HuH-7.5 (cell line): ENCODE data around the gene RNF34.

Experiments used
- DNase-seq: peaks from one replicate; pipeline ENCODE4 v3.0.0; 2011; ENCODE audit warnings: low spot score

RNF34 gene

DNA sequence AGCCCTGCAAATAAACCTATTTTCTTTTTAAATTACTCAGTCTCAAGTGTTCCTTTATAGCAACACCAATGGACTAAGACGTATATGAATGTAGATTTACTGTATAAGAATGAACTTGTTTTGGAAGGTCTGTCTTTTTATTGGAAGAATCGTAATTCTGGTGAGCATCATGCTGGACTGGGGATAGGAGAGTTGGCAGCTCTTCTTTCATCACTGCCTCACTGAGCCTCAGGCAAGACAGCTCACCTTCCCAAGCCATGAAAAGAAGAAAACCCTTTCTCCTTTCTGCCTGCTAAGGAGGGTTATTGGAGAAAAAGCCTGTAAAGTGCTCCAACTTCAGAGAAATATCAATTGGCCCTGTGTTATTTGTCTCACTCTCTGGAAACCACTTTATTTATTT is 9.1 kb upstream of the RNF34 start:
- DNase-seq: no peak

DNA sequence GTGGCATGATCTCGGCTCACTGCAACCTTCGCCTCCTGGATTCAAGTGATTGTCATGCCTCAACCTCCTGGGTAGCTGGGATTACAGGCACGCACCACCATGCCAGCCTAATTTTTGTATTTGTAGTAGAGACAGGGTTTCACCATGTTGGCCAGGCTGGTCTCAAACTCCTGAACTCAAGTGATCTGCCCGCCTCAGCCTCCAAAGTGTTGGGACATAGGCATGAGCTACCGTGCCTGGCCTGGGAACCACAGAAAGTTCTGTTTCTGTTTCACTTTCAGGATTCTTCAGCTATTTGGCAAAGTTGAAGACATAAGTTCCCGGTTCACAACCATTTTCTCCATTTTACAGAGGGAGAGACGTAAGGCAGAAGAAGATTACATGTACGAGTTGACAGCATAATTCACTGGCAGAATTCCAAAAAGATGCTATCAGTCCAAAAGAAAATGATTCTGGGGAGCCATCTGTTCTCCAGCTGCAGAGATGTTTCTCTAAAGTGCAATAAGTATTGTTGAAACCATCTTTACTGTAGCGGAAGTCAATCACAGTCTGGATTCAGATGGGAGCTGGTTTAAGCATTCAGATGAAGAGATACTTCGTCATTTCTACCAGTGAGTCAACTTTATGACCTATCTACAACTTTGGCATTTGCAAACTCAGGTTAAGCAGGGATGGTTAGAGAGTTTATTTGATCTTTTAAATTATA is 8.1 kb upstream of the RNF34 start:
- DNase-seq: no peak

DNA sequence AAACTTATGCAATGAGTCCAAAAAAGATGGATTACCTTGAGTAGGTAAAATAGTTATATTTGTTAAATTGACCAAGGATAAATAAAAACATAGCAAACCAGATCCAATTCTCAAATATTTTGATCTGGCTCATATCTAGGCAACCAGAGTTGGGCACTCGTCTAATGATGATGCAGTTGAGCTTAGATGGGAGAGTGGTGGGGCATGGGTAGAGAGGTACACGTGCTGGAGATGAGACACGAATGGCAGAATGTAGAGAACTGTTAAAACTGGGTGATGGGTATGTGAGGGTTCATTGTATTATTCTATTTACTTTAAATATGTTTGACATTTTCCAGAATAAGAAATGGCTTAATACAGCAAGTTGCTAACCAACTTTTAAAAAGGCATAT is 7.6 kb upstream of the RNF34 start:
- no peak for DNase-seq

DNA sequence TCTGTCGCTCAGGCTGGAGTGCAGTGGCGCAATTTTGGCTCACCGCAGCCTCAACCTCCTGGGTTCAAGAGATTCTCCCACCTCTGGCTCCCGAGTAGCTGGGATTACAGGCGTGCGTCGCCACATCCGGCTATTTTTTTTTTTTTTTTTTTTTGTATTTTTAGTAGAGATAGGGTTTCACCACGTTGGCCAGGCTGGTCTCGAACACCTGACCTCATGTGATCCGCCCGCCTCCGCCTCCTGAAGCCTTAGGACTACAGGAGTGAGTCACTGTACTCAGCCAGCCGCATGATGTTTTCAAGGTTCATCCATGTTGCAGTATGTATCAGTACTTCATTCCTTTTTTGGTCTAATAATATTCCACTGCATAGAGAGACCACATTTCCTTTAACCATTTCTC is 2.4 kb upstream of the RNF34 start:
- DNase-seq: no peak

DNA sequence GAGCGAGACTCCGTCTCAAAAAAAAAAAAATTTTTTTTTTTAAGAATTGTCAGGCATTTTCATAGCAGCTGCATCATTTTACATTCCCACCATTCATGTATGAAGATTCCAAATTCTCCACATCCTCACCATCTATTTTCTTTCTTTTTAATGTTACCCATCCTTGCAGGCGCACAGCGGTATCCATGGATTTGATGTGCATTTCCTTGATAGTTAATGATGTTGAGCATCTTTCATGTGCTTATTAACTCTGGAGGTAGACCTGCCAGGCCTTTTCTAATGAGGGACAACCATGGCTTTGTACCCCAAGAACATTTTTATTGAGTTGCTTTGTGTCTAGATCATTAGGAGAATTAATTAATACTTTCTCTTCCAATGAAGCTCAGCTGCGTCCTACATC is 1.6 kb upstream of the RNF34 start:
- DNase-seq: no peak

DNA sequence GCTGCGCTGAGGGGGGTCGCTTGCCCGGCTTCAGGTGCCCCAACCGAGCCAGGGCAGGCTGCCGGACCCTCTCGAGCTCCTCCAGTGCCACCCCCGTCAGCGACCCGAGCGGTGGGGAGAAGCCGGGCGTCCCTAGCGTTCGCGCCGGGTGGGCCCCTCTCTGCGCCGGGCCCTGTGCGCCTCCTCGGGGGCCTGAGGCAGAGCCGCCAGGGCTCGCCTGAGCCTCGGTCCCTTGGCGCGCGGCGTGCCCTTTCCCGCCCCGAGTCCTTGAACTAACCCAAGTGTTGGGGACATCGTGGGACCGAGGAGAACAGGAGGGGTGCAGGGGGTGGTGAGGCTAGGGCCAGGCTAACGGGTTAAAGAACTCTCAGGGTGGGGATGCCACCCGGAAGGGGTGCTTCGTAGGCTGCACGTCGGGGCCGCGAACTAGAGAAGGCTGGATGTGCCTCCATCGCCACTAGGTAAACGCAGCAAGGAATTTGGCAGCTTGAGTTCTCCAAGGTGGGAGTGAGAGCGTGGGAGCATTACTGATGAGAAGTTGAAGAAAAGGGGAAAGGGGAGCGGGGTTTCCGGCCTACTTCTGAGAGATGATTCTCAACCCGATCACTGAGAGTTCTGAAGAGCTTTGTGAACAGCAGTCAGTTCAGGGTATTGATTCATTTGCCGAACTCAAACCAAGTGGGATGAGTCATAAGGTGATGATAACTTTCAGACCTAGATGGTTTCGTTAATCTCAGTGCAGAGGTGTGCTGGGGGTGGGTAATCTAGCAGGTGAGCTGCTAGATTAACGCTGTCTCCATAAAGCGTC is 618 bp downstream of the RNF34 start:
- DNase-seq: no peak

DNA sequence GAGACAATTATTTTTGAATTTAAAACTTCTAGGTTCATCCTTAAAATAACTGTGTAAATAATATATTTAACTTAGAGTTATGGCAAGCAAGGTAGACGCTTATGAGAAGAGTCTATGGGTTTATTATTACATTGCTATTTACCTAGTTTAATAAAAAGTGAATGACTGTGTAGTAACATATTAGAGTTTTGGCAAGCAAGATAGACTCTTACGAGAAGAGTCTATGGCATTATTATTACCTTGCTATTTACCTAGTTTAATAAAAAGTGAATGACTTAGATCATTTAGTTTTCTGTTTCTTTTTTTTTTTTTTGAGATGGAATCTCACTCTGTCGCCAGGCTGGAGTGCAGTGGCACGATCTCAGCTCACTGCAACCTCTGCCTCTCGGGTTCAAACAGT is 3.8 kb downstream of the RNF34 start:
- DNase-seq: no peak

DNA sequence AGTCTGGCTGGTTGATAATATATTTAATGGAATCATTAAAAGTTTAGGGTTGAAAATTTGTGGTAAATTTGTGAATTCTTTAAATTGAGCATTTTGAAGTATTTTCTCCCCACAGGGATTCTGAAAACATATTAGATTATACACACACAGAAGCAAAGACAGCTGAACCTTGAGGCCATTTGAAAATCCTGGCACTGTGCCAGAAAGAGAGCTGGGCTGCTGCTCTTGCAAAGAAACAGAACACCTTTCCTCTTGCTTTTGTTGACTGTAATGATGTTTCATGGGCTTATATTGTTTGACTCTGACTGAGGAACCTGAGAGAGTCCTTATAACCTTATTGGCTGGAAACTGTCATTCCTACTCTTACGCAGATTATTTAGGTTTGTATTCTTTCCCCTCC is 4.8 kb downstream of the RNF34 start:
- DNase-seq: no peak

DNA sequence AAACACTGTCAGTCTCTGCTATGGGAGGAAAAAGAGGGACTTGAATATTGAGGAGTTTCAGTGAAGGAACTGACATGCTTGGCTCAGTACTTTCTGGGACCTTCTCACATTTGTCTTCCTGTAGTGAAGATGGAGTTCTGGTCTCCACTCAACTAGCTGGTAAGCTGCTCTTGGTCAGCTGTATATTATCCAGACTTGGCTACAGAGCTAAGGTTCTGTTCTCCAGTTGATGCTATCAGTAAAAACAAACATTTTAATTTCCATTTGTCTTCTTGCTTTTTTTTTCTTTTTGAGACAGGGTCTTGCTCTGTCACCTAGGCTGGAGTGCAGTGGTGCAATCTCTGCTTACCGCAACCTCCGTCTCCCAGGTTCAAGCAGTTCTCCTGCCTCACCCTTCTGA is 5.3 kb downstream of the RNF34 start:
- DNase-seq: no peak

DNA sequence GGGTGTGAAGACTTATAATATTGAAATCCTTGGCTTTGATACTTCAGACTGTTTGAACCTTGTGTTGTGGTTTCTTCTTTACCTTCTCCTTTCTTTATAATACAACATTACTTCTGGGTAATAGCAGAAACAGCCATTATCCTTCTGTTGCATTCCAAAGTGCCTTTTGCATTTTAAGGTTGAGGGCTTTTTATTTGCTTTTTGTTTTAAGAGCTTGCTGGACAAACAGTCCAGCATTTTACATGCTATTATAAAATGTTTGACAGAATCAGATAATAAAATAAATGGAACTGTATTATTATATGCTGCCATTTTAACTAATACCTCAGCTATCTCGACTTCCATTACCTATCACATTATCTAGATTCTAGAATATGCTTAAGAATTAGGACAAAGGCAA is 14.0 kb downstream of the RNF34 start:
- DNase-seq: no peak

DNA sequence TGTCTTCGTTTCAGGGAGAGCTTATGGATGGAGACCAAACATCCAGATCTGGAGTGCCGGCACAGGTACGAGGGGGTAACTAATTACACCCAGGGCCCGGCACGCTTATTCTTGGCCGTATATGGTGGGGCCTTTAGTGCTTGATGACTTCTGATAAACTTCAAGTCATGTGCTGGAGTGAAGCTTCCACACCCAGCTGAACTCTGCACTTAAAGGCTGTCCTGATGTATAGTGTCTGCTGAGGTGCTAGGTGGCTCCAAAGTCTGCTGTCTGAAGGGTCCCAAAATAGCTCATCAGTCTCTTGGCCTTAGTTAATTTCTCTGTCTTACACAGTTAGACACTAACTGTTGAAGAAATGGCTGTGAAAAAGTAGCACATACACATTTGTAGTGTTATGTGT is 17.9 kb downstream of the RNF34 start:
- DNase-seq: no peak

DNA sequence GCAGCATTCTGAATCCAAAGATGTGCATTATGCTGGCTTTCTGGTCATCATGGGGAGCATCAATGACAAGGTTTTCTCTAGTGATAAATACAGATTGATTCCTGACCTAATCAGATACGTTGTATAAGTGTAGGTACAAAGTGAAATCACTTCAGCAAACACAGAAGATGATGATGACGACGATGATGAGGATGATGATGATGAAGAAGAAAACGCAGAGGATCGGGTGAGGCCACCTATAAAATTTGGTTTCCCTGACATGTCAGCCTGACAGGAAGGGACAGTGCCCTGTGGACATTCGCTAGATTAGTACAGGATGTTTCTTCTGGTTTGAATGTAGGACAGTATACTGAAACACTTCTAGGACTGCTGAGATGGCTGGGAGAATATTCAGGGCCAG is 20.2 kb downstream of the RNF34 start:
- DNase-seq: no peak

DNA sequence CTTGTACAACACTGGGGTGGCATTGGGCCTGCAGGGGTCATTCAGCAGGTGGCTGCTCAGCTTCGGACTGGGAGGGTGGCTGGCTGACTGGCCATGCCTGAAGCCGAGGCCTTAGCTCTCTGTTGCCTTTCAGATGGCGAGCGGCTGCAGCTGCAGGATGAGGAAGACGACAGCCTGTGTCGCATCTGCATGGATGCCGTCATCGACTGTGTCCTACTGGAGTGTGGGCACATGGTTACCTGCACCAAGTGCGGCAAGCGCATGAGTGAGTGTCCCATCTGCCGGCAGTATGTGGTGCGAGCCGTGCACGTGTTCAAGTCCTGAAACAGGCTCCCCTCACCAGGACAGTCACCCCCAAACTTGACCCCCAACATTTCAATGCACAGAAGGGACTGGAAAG is 23.3 kb downstream of the RNF34 start:
- no peak for DNase-seq

DNA sequence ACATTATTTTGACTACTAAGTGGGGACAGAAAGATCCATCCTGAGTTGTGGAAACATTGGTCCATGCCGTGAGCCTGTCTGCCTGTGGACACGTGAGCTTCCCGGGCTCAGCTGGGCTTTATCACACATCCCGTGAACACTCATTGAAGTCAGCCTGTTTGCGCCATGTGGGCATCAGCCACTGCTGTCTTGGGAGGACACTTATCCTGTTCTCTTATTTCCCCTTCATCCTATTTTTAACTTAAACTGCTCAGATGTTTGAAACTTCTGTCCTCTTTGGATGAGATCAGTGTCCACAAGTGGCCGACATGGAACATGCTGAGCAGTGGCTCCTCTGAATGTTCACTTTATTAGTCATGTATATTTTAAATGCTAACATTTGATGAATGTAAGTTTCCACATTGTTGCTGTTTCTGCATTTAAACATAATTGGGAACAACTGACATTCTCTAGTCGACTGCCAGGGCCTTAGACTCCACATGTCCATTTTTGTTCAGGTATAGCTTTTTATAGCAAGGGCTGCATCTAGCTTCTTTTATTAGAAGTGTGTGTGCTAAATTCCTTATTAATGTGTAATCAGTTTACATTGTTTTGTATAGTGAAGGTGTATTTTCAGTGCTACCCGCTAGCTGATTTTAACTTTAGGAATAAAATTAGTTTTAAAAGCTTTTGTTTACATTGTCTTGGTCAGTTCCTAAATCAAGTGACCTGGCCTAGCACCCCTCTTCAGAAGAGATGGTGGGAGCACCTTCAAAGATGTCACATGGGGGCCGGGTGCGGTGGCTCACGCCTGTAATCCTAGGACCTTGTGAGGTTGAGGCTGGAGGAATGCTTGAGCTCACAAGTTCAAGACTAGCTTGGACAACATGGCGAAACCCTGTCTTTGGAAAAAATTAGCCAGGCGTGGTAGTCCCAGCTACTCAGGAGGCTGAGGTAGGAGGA is 24.0 kb downstream of the RNF34 start:
- DNase-seq: no peak

DNA sequence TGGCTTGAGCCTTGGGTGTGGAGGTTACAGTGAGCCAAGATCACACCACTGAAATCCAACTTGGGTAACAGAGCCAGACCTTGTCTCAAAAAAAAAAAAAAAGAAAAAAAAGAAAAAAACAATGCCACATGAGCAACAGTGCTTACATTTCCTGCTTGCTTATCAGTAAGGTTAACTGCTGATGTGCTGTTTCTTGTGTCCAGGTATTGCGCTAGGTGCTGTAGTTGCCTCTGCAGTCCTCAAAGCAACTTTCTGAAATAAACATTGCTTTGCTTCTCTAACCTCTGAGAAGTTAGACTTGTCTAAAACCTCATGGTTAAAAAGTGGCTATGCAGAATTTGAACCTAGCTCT is 24.7 kb downstream of the RNF34 start:
- no peak for DNase-seq

DNA sequence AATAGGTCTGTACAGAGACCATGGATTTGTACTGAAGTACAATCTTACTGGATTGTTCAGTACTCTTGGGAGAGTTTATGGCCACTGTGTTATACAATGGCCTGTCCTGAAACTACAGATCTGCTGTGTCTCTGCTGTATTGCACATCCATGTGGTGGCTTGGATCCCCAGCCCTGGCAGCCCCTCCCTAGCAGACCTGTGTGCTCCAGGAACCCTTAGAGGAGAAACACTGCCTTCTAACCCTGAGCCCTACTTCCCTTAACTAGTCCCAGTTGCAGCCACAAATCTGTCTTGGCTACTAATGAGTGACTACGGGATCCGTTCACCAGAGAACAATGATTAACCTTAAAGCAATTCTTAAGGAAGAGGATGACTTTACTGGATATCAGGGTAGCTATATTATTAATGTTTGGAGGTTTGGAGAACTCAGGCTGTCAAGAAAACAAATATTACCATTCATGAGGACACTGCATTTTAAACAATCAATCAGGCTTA is 27.7 kb downstream of the RNF34 start:
- no peak for DNase-seq

DNA sequence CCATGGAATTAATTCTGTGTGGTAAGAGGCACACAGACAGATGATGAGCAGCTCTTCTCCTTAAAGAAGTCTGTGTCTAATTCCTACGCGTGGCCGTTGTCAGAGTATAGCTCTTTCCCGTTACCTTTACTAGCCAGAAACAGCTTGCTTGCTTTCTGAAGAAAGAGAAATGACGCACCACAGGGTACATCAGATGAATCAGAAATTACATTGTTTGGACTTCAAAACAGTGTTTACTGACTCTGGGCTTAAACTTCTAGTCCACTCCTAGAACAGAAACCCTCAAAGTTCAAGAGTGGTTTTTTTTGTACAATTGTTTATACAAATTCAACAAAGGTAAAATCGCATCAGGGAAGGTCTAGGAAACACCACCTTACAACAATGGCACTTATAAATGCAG is 29.0 kb downstream of the RNF34 start:
- DNase-seq: no peak

DNA sequence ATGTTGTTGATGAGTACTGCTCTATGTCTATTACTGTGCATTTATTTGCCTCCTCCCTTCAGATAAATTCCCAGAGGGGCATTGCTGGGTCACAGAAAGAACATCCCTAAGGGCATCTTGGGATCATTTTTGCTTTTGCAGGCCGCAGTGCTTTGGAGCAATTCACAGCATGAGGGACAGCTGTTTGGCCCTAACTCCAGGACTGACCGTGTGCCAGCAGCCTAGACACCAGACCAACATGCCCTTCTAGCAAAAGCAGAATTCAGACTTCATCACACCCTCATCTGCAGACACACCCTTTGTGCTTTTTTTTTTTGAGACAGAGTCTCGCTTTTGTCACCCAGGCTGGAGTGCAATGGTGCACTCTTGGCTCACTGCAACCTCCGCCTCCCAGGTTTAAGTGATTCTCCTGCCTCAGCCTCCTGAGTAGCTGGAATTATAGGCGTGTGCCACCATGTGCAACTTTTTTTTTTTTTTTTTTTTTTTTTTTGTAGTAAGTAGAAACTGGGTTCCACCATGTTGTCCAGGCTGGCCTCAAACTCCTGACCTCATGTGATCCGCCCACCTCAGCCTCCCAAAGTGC is 31.0 kb downstream of the RNF34 start:
- DNase-seq: no peak

DNA sequence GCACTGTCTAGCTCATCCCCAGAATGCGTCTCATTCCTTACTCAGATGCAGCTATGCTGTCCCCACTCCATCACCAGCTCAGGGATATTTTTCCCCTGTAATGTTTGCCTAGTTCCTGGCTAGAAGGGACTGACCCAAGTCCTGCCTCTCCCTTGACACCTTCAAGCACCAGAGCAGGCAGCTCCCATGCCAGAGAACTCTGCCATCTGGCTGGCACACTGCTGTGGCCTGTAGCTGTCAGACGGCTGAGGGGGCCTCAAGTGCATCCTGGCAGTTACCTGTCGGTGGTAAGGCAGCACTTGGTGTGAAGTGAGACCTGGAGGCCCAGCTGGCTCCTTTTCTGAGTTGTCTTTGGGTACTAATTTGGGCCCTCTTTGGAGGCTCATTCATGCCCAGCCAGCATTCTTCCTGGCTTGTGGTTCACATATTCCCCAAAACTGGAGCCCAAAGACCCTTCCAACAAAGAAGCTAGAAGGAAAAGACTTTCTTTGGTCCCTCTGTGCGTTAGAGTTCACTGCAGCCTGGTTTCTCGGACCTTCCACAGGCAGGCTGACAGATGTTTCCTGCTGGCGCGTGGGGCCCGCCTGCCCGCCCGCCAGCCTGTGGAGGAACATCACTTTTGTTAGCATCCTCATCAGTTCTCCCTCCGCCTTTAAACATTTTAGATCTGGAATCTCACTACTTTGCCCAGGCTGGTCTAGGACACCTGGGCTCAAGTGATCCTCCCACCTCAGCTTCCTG is 33.0 kb downstream of the RNF34 start:
- DNase-seq: no peak

DNA sequence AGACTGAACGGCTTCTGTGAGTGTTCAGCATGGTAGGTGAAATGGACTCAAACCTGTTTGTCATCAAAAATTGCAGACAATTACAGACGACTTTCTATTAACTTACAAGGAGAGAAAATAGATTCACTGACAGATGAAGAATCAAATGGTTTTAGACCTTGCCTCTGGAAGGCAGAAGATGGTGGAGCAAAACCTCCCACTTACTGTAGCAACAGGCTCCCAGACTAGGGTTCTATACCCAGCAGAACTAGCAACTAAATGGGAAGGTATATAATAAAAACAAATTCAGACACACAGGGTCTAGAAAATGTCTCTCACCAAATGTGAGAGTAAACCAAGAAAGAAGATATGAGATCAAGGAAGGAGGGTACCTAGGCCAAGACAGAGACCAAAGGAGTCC is 36.8 kb downstream of the RNF34 start:
- DNase-seq: no peak

DNA sequence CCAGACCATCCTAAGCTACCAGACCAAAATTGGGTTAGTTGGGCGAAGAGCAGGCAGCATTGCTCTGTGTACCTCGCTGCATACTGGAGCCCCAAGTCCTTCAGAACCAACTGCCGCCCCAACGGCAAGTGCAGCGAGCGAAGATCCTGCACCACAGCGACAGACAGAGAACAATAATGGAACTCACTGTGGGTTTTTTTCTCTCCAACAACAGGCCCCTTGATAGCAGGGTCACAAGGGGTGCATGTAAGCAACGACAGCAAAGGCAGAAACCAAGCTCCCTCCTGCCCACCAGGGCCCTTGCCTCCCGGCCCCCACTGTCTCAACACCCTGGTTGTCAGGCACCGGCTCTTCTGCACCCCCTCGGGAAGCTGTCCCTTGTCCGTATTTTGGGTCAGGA is 39.0 kb downstream of the RNF34 start:
- DNase-seq: no peak

DNA sequence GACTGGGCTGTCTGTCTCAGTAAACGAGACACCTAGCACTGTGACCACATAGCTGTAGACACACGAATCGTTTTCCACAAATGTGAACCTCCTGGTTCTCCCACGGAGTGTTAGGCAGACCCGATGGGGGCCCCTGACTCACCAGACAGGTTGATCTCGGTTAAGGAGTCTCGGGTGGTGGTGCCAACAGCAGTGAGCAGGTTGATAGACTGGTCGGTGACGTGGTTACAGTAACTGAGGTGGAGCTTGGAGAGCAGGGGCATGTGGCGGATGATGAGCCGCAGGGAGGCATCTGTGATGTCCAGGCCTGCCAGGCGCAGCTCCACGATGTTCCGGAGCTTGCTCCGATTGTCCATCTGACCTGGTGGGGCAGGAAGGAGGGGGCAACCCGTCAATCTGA is 39.8 kb downstream of the RNF34 start:
- DNase-seq: no peak
